Transverse colon (tissue), 4 donors: ENCODE data around the gene SHC2.

Experiments used
- POLR2A ChIP-seq: fragments of 450-650 bp; IDR thresholded peaks from one replicate; pipeline ENCODE4 v1.6.1; 2016; ENCODE audit warnings: antibody characterized with exemption, mild to moderate bottlenecking, moderate library complexity
- POLR2AphosphoS5 ChIP-seq, 3 donors: sonication (generic); formaldehyde crosslinking; IDR thresholded peaks; one replicate each; pipeline ENCODE4 v1.6.1; 2016; ENCODE audit warnings: antibody characterized with exemption in 3 of 3
- TF ChIP-seq, protein P1 (sequence below), 5 experiments: fragments of 200-600 bp in 3 of 5; fragments of 450-650 bp in 2 of 5; sonication (generic) in 3 of 5; IDR thresholded peaks; 1 replicate in 2 of 5; 2 replicates in 3 of 5; pipeline ENCODE4 v1.5.1; 2016 to 2017; ENCODE audit warnings: antibody characterized with exemption in 5 of 5, inconsistent platforms in 3 of 5, mild to moderate bottlenecking in 2 of 5, moderate library complexity in 1 of 5

DNA sequence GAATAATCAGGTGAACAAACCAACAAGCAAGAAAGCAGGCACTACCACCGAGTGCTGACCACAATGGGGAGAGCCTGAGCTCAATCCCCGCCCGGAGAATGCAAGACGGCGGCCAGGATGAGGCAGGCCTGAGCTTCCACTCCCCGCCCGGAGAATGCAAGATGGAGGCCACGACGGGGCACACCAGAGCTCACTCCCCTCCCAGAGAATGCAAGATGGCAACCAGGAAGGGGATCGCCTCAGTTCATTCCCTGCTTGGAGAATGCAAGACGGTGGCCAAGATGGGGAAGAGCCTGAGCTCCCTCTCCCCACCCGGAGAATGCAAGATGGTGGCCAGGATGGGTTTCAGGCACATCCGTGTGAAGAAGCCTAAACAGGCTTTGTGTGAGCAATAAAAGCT lies 91.6 kb downstream of the SHC2 start:
- TF ChIP-seq, protein P1, sequence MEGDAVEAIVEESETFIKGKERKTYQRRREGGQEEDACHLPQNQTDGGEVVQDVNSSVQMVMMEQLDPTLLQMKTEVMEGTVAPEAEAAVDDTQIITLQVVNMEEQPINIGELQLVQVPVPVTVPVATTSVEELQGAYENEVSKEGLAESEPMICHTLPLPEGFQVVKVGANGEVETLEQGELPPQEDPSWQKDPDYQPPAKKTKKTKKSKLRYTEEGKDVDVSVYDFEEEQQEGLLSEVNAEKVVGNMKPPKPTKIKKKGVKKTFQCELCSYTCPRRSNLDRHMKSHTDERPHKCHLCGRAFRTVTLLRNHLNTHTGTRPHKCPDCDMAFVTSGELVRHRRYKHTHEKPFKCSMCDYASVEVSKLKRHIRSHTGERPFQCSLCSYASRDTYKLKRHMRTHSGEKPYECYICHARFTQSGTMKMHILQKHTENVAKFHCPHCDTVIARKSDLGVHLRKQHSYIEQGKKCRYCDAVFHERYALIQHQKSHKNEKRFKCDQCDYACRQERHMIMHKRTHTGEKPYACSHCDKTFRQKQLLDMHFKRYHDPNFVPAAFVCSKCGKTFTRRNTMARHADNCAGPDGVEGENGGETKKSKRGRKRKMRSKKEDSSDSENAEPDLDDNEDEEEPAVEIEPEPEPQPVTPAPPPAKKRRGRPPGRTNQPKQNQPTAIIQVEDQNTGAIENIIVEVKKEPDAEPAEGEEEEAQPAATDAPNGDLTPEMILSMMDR (IDR thresholded peaks at IDR 0.05): no peak
- TF ChIP-seq POLR2A (no peak), POLR2AphosphoS5 (IDR thresholded peaks at IDR 0.05) (no peak)
